Activated T-cell treated with anti-CD3 and anti-CD28 coated beads, Interleukin-2, amount 50 U/mL, for 1 hour (primary cell): Measurements from ENCODE around the gene AFF3.
"Not testable (repeated sequence)": the region's sequence is repeated elsewhere in the genome, so short reads cannot be mapped to it uniquely, and the experiment has no call there.

ENCODE experiments used
- DNase-seq: peaks from one replicate; pipeline ENCODE4 v3.0.0-alpha.2; 2020

The AFF3 gene

GRCh38 chr2:99776906-99777646 is 365.3 kb downstream of the AFF3 start:
- DNase-seq, result no peak

- DNase-seq, result no peak
These were observed 366.0 kb downstream of the AFF3 start for GRCh38 chr2:99776206-99776905.

GRCh38 chr2:99775585-99775984 is 366.8 kb downstream of the AFF3 start:
- DNase-seq, result no peak

GRCh38 chr2:99773642-99774041 is 368.7 kb downstream of the AFF3 start:
- not testable (repeated sequence) for DNase-seq

GRCh38 chr2:99772591-99773331 is 369.6 kb downstream of the AFF3 start:
- DNase-seq, result no peak

- DNase-seq, result no peak
These were observed 370.6 kb downstream of the AFF3 start for GRCh38 chr2:99771681-99772333.

GRCh38 chr2:99770876-99771275 is 371.5 kb downstream of the AFF3 start:
- no peak for DNase-seq

- no peak for DNase-seq
These were observed 376.6 kb downstream of the AFF3 start for GRCh38 chr2:99765731-99766318.

- no peak for DNase-seq
These were observed 378.6 kb downstream of the AFF3 start for GRCh38 chr2:99763764-99764163.

- DNase-seq, result no peak
These were observed 379.7 kb downstream of the AFF3 start for GRCh38 chr2:99762714-99763113.

GRCh38 chr2:99757611-99758114 is 384.7 kb downstream of the AFF3 start:
- no peak for DNase-seq

- DNase-seq, result no peak
These were observed 386.3 kb downstream of the AFF3 start for GRCh38 chr2:99756059-99756458.

GRCh38 chr2:99754210-99754609 is 388.2 kb downstream of the AFF3 start:
- no peak for DNase-seq

- DNase-seq, result no peak
These were observed 388.9 kb downstream of the AFF3 start for GRCh38 chr2:99753505-99753904.

- no peak for DNase-seq
These were observed 394.0 kb downstream of the AFF3 start for GRCh38 chr2:99748344-99748743.

- no peak for DNase-seq
These were observed 394.5 kb downstream of the AFF3 start for GRCh38 chr2:99747842-99748241.

GRCh38 chr2:99743146-99743545 is 399.2 kb downstream of the AFF3 start:
- no peak for DNase-seq

- no peak for DNase-seq
These were observed 404.9 kb downstream of the AFF3 start for GRCh38 chr2:99737537-99737936.

GRCh38 chr2:99735753-99736152 is 406.6 kb downstream of the AFF3 start:
- no peak for DNase-seq

- DNase-seq, result not testable (repeated sequence)
These were observed 407.1 kb downstream of the AFF3 start for GRCh38 chr2:99735314-99735713.

GRCh38 chr2:99734236-99734635 is 408.2 kb downstream of the AFF3 start:
- no peak for DNase-seq
